Ascending aorta (tissue), 2 donors: Measurements from ENCODE around the gene CNR1. TPM values are rescaled to one million over a fixed set of nuclear protein-coding genes. Genes with fewer than 3 reads are reported as not detected.

Experiments
- DNase-seq, 2 donors: peaks; one replicate each; pipeline ENCODE4 v3.0.0-alpha.2; 2019; ENCODE audit warnings: low spot score in 2 of 2
- H3K27ac ChIP-seq, 2 donors: fragments of 200-600 bp; sonication (generic); one replicate each; pipeline ENCODE4 v1.5.1; 2016 to 2017; ENCODE audit warnings: mild to moderate bottlenecking in 1 of 2
- H3K27me3 ChIP-seq: fragments of 200-600 bp; sonication (generic); one replicate; pipeline ENCODE4 v1.5.1; 2017
- H3K36me3 ChIP-seq, 2 donors: fragments of 200-600 bp; sonication (generic); one replicate each; pipeline ENCODE4 v1.5.1; 2016
- H3K4me1 ChIP-seq, 2 donors: fragments of 200-600 bp; sonication (generic); one replicate each; pipeline ENCODE4 v1.5.1; 2016 to 2017; ENCODE audit warnings: mild to moderate bottlenecking in 1 of 2
- H3K4me3 ChIP-seq, 2 donors: fragments of 200-600 bp; sonication (generic); one replicate each; pipeline ENCODE4 v1.5.1; 2016 to 2017; ENCODE audit warnings: mild to moderate bottlenecking in 1 of 2
- H3K9me3 ChIP-seq, 2 donors: fragments of 200-600 bp; sonication (generic); one replicate each; pipeline ENCODE4 v1.5.1; 2016
- intact Hi-C: fragments of 100-400 bp; cut with DNase I; formaldehyde crosslinking; loops from one replicate; pipeline ENCODE4 v1.15.1; 2023
- total RNA-seq: library from RNA; depleted of rRNA; stranded (reverse); fragments of >200 nt; gene quantifications from one replicate; pipeline ENCODE4 v1.1.0, GENCODE V29; 2016
- TF ChIP-seq, protein P1 (sequence below), 3 experiments: fragments of 200-600 bp in 2 of 3; fragments of 450-650 bp in 1 of 3; sonication (generic) in 2 of 3; IDR thresholded peaks; one replicate each; pipeline ENCODE4 v1.5.1; 2016 to 2019; ENCODE audit warnings: antibody characterized with exemption in 3 of 3, mild to moderate bottlenecking in 1 of 3, moderate library complexity in 1 of 3

CNR1 gene
- total RNA-seq, 1 donor from 2014 or later, result 35.0 TPM

DNA sequence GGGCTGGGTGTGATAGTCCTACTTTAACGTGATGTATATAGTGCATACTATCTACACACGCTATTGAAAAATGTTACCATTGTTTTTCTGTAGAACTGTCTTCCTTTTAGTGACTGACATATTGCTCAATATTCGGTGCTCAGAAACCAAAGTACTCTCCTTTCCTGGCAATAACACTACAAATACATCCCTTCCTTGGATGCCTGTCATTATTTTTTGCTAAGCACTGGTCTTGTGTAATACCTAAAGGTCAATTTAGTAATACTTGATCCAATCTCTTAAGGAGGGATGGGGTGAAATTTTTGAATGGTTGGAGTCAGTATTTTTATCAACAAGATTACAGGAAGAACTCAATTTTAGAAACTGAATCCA, 23.9 kb downstream of the CNR1 start:
- intact Hi-C loops, result no loop called here
- Histone ChIP-seq H3K9me3 (no peaks in the 10 kb centered on the region), H3K27ac (no peak overlapping the region), H3K4me3 (no peak overlapping the region), H3K36me3 (no peaks in the 10 kb centered on the region), H3K27me3 (no peaks in the 10 kb centered on the region), H3K4me1 (no peaks in the 10 kb centered on the region)
- TF ChIP-seq, protein P1, sequence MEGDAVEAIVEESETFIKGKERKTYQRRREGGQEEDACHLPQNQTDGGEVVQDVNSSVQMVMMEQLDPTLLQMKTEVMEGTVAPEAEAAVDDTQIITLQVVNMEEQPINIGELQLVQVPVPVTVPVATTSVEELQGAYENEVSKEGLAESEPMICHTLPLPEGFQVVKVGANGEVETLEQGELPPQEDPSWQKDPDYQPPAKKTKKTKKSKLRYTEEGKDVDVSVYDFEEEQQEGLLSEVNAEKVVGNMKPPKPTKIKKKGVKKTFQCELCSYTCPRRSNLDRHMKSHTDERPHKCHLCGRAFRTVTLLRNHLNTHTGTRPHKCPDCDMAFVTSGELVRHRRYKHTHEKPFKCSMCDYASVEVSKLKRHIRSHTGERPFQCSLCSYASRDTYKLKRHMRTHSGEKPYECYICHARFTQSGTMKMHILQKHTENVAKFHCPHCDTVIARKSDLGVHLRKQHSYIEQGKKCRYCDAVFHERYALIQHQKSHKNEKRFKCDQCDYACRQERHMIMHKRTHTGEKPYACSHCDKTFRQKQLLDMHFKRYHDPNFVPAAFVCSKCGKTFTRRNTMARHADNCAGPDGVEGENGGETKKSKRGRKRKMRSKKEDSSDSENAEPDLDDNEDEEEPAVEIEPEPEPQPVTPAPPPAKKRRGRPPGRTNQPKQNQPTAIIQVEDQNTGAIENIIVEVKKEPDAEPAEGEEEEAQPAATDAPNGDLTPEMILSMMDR (IDR thresholded peaks at IDR 0.05), result no peak
- DNase-seq, result no peak

DNA sequence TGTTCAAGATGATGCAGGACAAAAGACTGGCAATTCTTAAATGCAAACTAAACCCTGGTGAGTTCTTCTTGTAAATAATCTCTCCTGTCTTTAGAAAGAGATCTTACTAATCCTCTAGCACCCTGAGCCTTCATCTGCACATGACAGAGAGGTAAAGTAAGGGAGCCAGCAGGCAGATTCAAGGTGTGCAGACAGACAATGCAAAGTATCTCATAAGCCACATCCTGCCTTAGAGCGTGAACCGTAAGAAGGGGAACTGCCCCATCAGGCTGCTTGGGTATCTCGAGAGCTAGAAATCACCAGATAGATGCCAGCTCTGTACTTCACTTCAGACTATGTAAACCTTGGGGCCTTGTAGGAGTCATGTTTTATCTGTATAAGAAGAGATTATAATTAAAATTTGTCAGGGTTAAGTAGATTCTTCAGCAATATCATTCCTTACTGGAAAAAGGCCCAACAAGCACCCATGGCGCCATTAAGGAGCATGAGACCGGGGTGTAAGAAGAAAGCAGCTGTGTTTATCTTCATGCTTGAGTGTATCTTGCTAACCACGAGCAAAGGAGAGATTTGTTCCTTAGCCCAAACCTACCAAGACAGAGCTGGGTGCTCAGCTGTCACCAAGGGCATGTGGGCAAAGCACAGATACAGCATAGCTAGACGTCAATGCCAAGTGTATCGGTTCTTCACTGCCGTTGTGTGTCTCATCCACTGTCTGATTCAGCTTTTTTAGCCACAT, 24.4 kb downstream of the CNR1 start:
- no peaks in the 10 kb centered on the region for H3K9me3 ChIP-seq
- no peak overlapping the region for H3K27ac ChIP-seq
- no peaks in the 10 kb centered on the region for H3K27me3 ChIP-seq
- intact Hi-C loops, result no loop called here
- H3K4me1 ChIP-seq, result no peaks in the 10 kb centered on the region
- H3K4me3 ChIP-seq, result no peak overlapping the region
- TF ChIP-seq, protein P1 (IDR thresholded peaks at IDR 0.05), result no peak
- H3K36me3 ChIP-seq, result no peaks in the 10 kb centered on the region
- DNase-seq, result no peak

DNA sequence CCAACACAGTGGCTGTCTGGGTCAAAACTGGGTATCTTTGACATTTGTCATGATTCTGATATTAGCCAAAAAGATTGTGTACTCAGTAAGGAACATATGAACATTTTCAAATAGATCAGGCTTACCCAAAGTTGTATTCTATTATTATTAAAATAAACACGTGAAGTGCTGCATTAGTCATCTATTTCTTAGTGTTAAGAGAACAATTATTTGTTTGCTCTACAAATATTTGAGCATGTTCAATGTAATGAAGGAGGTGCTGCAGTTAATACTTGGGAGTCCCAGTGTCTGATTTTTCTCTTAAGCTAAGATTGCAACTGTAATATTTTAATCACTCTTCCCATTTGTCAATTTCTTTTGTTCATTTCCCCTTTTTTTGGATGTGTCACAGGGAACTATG, 28.2 kb downstream of the CNR1 start:
- Histone ChIP-seq H3K36me3 (no peaks in the 10 kb centered on the region), H3K27ac (no peak overlapping the region), H3K4me1 (no peaks in the 10 kb centered on the region), H3K4me3 (no peak overlapping the region), H3K27me3 (no peaks in the 10 kb centered on the region), H3K9me3 (no peaks in the 10 kb centered on the region)
- intact Hi-C loops, result no loop called here
- no peak for DNase-seq
- TF ChIP-seq, protein P1 (IDR thresholded peaks at IDR 0.05), result no peak

DNA sequence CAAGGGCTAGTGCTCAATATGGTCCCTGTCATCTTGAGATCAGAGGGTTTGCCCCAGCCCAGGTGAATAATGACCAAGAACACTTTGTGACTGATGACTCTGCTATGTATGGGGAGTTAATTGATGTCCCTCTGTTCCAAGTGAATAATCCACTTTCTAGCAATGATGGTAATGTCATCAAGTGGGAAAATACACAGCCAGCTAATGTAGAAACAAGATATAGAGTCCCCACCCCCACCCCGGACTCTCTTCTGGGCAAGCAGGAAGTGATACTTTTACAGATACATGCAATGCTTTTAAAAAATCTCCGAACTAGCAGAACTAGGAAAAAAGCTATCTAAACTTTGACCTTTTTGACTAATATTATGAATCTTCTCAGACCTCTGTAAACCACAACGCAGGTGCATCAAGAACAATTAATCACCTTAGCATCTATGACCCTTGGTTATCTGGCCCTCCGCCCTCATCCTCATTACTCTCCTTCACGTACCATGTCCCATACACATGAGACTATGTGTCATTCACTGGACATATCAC, 30.5 kb downstream of the CNR1 start:
- H3K9me3 ChIP-seq, result no peaks in the 10 kb centered on the region
- H3K4me1 ChIP-seq, result no peaks in the 10 kb centered on the region
- intact Hi-C loops, result no loop called here
- no peak overlapping the region for H3K4me3 ChIP-seq
- H3K27ac ChIP-seq, result no peak overlapping the region
- H3K27me3 ChIP-seq, result no peaks in the 10 kb centered on the region
- no peaks in the 10 kb centered on the region for H3K36me3 ChIP-seq
- no peak for DNase-seq
- TF ChIP-seq, protein P1 (IDR thresholded peaks at IDR 0.05), result no peak

DNA sequence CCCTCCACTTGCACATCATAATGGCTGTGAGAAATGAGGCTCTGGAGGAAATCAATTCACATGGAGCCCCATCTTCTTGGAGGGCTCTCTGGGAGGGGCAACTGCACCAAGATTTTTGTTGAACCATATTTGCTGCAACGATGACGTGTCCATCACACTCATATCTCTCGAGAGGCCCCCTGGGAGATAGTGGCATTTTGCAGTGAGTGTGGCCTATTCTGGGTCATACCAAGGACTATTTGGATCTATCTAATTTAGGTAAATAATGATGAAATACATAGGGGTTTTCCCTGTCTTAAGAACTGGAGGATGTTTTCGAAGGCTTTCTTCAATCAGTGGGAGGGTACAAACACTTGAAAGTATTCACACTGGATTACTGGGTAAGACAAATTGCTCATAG, 31.6 kb downstream of the CNR1 start:
- H3K4me1 ChIP-seq, result no peaks in the 10 kb centered on the region
- TF ChIP-seq, protein P1 (IDR thresholded peaks at IDR 0.05), result no peak
- intact Hi-C loops, result no loop called here

More for the DNA sequence above, 31.6 kb downstream of the CNR1 start:
- Histone ChIP-seq H3K36me3 (no peaks in the 10 kb centered on the region), H3K27ac (no peak overlapping the region), H3K4me3 (no peak overlapping the region), H3K27me3 (no peaks in the 10 kb centered on the region), H3K9me3 (no peaks in the 10 kb centered on the region)
- no peak for DNase-seq
